ENCODE results near the gene CDKN3.
"Not testable (repeated sequence)": the region's sequence is repeated elsewhere in the genome, so short reads cannot be mapped to it uniquely, and the experiment has no call there.

Gene CDKN3

DNA sequence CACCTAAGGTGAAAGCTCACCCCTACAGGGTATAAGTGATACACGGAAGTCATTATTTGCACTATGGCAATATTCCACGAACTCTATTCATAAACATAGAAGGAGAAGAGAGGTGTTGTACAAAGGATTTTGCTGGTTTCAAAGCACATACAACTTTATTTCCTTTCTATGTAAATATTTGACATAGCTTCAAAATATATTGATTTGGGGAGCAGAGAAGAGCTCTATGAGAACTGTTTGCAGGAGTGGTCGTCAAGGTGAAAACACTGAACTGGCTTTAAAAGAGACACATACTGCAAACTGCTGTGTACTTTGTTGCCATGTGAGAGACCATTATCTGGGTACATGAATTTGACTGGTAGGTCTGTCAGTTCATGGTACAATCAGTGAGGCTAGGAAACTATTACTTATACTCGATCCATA lies 27.7 kb downstream of the CDKN3 start:
- DNase-seq (ENCODE audit: low spot score), result no peak

DNA sequence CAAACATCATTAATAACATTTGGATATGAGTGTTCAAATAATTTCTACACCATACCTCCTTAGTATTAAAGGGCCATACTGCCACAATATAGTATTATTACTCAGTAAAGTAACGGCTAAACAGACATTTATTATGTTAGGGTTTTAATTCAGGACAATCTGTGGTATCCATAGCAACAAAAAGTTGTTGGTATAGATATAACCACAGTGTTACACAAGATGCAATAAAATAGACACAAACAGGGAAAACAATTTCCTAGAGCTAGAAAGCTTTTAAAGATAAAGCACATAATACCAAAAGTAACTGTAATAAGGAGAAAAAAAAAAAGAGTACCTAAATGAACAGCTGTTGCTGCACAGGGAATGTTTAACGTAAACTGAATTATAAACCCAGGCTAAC lies 28.3 kb downstream of the CDKN3 start:
- no peak for DNase-seq (ENCODE audit: low spot score)

GRCh38 chr14:54425537-54426274 lies 28.9 kb downstream of the CDKN3 start:
- DNase-seq (ENCODE audit: low spot score), result no peak

DNA sequence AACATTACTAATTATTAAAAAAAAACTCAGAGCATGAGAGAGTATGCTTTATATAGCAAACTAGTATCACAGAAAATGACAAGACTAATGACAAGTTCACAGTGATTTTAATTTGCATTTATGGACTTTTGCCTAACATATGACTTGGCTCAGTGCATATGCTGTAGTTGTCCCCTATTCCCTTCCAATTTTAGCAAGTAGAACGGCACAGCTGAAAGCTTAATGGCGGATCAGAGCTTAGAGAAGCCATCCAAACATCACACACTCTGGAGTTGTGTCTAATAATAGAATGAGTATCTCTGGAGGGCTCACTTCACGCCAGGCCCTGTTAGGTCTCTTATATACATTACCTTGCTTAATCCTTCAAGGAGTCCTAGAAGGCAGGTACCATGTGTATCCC lies 31.1 kb downstream of the CDKN3 start:
- no peak for DNase-seq (ENCODE audit: low spot score)

- DNase-seq (ENCODE audit: low spot score), result no peak
These were observed 31.7 kb downstream of the CDKN3 start for GRCh38 chr14:54428527-54428926.

DNA sequence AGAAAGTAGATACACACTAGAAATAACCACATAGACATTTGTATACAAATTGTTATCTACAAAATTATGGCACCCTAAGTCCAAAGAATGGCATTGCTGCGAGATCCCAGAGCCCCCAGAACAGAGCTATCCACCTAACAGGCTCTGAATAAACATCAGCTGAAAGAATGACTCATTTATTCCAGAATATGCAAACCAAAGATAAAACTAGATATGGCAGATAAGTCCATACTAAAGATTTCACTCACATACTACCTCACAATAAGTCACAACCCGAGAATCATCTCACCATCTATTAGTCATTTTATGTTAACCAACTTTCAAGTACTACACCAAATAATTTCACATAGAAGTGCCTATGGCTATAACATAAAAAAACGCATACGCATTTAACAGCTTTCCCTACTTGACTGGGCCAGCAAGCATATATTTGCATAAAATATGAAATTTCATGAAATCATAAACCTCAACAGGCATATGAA lies 38.7 kb downstream of the CDKN3 start:
- DNase-seq (ENCODE audit: low spot score), result peak; percentile 44

DNA sequence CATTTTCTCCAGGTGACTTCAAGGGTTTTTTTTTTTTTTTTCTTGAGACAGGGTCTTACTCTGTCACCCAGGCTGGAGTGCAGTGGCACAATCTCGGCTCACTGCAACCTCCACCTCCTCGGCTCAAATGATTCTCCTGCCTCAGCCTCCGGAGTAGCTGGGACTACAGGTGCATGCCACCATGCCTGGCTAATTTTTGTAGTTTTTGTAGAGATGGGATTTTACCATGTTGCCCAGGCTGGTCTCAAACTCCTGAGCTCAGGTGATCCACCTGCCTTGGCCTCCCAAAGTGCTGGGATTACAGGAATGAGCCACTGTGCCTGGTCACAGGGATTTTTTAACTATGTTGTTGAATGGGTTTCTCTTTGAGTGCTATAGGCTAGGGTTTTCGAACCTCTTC lies 41.1 kb downstream of the CDKN3 start:
- DNase-seq (ENCODE audit: low spot score), result not testable (repeated sequence)

DNA sequence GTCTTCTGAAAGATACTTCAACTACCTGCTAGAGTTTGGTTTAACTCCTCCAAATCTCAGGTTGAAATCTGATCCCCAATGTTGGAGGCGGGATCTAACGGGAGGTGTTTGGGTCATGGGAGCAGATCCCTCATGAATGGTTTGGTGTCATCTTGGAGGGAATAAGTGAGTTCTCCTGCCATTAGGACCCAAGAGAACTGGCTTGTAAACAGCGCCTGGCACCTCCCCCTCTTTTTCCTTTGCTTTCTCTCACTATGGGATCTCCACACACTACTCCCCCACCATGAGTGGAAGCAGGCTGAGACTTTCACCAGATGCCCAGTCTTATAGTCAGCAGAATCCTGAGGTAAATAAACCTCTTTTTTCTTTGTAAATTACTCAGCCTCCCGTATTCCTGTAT lies 41.9 kb downstream of the CDKN3 start:
- no peak for DNase-seq (ENCODE audit: low spot score)

- DNase-seq (ENCODE audit: low spot score), result no peak
These were observed 43.2 kb downstream of the CDKN3 start for GRCh38 chr14:54440037-54440436.

DNA sequence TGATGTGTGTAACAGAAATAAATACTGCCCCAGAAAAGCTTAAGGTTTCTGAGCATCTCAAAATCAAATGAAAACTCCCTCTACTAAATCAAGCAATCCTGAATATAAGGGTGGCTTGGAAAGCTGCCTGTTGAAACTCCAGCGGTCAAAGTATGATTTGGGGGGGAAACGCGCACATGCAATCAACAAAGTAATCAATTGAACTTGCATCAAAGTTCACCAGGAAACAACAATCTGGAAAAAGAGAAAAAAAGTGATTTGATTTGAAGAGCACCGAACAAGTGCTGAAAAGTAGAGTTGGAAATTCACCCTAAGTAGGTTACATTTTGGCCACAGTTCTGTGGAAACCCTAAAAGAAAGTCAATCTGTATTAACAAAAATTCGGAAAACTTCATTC lies 43.7 kb downstream of the CDKN3 start:
- DNase-seq (ENCODE audit: low spot score), result no peak

GRCh38 chr14:54440873-54441868 lies 44.4 kb downstream of the CDKN3 start, which contains the start of gene CNIH1:
Gene CNIH1, minus strand, starts transcription at chr14:54441374. Its CDS starts 47 bp downstream, at chr14:54441327.
- DNase-seq (ENCODE audit: low spot score), result peak; percentile 95

GRCh38 chr14:54442961-54443360 lies 46.2 kb downstream of the CDKN3 start:
- DNase-seq (ENCODE audit: low spot score), result not testable (repeated sequence)

GRCh38 chr14:54443981-54444380 lies 47.2 kb downstream of the CDKN3 start:
- DNase-seq (ENCODE audit: low spot score), result no peak

DNA sequence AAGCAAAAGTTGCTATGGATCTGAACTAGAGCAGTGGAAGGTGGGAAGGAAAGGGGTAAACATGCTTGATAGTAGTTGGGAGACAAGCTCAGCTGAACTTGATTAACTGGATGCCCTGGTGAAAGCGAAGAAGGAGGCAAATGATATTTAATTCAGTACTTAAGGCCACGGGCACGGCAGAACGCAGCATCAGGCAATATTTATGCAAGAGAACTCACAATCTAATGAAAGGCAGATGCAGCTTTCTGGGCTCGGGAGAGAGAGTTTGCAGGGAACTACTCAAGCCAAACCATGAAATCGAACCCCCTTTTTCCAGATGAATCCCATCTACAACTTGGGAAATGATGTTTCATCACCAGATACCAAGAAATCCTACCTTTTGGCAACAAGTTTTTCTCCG lies 47.9 kb downstream of the CDKN3 start:
- no peak for DNase-seq (ENCODE audit: low spot score)

DNA sequence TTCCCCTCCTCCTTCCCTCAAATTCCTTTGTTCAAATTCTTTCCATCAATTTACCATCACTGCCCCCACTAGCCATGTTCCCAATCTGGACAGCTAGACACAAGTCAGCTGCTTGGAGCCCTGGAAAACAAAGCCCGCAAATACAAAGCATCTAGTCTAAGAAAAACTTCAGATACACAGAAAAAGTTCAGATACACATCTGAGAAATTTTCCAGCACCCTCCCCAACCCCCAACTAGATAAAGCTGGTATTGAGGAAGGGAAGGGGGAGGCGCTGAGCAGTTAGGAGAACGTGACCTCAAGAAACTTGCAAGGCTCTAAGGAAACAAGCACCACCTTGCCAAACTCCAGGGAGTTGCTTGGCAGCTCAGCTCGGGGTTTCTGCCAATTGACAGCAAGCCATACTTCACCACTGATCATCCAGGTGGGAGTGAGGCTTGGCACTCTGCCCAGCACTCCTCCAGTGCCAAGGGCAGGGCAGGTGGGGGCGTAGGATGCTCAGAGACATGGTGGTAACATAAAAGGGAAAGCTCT lies 49.4 kb downstream of the CDKN3 start:
- no peak for DNase-seq (ENCODE audit: low spot score)

DNA sequence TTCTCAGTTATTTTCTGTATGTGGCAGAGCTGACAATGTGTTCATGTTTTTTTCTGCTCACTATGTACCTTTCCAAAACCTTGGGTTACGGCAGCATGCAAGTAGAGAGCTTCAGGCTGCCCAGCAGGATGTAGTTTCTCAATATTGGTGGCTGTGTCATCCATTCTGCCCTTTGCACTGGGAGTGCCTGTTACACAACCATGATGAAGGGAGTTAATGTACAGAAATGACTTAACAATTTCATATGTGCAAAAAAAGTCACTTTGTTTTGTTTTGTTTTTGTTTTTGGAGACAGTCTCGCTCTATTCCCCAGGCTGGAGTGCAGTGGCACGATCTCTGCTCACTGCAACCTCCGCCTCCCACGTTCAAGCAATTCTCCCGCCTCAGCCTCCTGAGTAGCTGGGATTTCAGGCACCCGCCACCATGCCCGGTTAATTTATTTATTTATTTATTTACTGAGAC lies 50.5 kb downstream of the CDKN3 start:
- no peak for DNase-seq (ENCODE audit: low spot score)

DNA sequence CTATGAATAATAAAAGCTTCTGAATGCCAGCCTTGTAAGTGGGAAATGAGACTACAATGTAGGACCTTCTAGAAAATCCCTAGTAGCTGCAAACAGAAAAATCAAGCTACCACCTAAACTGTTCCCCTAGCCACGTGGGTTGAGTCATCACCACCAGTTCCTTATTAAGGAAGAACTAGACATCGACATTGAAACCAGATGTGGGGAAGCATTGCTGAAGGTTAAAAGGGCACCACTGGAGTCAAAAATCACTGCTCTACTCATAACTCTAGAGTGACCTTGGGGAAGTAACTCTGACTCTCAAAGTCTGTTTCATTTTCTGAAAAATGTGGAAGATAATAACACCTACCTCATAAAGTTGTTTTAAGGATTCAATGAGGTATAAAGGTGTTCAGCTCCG lies 53.7 kb downstream of the CDKN3 start:
- DNase-seq (ENCODE audit: low spot score), result no peak

DNA sequence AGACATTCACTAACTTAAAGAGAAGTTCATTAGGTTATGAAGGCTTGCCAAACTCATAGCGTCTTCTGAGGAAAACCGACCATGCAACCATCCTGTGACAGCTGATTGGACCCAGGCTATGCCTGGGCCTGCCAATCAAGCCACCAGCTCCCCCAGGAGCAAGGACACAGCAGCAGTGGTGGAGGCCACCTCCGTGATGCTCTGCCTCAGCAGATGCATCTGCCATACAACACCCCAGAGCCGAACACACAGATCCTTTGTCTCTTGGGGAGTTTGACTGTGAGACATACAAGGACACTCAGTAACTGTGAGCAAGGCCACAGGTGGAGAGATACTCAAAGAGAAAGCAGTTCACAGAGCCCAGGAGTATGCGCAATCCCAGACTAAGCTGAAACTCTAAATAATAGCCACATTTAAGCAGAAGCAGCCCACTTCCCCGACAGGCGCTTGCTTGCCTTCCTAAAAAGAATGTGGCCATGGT lies 54.4 kb downstream of the CDKN3 start:
- no peak for DNase-seq (ENCODE audit: low spot score)

DNA sequence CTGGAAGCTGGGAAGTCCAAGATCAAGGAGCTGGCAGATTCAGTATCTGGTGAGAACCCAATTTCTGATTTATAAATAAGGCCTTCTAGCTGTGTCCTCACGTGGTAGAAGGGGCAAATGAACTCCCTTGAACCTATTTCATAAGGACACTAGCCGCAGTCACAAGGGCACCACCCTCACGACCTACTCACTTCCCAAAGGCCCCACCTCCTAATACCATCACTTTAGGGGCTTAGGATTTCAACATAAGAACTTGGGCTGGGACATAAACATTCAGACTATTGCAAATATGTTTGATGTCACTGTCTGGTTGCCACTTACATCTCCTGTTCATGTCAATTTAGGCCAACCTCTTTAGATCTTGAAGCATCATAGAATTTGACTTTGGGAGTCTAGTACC lies 55.2 kb downstream of the CDKN3 start:
- DNase-seq (ENCODE audit: low spot score), result no peak

DNA sequence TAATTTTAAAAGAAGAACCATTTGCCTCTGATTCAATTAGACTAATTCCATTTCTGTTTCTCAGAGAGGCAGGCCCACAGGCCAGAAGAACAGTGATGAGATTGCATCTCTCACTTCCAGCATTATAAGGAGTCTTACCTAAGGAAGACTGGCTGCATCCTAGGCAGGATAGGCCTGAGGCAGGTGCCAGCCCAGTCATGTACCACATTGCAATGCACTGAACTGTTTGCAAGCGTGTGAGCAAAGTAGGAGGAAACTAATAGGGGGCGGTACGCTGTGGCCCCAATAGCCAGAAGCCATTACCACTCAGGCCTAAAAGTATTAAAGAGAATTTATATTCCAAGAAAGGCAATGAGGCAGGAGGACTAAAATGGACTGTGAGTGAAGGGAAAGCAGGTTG lies 56.4 kb downstream of the CDKN3 start:
- DNase-seq (ENCODE audit: low spot score), result no peak

- not testable (repeated sequence) for DNase-seq (ENCODE audit: low spot score)
These were observed 57.2 kb downstream of the CDKN3 start for GRCh38 chr14:54453990-54454389.

DNA sequence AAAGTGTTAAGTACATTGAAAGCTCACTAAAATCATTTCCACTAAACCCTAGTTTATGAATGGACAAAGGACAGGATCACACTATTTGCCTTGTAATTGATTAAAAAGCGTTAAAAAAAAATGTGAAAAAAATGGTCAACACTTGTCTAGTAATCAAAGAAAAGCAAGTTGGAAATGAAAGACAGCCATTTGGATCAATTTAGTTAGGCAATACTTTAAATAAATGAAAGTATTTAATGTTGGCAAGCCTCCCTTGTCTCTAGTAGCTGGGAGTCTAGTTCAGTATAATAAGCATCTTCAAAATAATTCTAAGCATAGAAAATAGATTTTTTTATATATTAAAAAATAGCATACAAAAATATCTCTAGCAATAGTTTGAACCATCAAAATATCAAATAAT lies 58.6 kb downstream of the CDKN3 start:
- DNase-seq (ENCODE audit: low spot score), result no peak
